HG03354 (cell line): ENCODE data around the gene TSTD2.
"Not testable (repeated sequence)": the region's sequence is repeated elsewhere in the genome, so short reads cannot be mapped to it uniquely, and the experiment has no call there.

ENCODE experiments used
- ATAC-seq: cut with Tn5 transposase; IDR thresholded peaks from one replicate; pipeline ENCODE4 v1.9.1; 2021; ENCODE audit warnings: mild to moderate bottlenecking; ENCODE audit not compliant: unreplicated experiment, poor library complexity, severe bottlenecking

Gene TSTD2

DNA sequence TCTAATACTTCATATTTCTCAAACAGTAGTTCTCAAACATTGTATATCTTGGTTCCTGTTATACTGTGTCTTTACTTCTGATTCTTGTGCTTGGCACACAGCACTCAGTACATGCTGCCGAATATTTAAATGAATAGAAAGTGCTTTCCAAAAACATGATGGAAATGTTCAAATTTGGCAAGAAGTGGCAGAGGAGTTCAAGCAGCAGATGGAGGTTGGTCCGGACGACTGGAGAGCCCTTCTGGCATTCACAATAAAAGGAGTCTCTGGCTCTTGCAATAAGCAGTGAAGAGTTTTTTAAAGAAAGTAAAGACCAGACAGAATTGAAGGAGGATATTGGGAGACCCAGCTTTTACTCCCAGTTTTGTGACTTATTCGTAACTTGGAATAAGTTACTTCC, 36.3 kb downstream of the TSTD2 start:
- ATAC-seq: no peak

DNA sequence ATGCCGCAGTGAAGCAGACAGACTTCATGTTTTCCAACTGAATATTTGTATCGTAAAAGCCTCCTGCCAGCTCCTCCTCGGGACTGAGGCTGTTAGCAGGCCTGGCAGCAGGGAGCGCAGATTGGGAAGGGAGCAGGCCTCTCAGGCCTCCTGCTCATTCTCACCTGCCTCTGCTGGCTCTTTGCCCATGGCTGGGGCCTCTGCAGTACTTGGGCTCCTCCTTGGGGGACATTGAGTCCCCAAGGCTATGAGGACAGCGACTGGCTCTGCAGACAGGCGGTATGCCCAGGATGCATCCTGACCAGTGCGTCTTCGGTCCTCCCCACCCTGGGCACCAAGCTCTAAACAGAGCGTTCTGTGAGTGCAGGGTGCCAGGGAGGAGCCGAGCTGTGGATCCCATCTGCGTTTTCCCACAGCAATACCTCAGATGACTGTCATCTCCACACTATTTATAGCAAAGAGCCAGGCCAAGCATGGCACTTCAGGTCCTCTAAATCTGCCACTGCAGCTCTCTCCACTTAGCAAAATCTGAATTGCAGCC, 38.7 kb downstream of the TSTD2 start:
- no peak for ATAC-seq

DNA sequence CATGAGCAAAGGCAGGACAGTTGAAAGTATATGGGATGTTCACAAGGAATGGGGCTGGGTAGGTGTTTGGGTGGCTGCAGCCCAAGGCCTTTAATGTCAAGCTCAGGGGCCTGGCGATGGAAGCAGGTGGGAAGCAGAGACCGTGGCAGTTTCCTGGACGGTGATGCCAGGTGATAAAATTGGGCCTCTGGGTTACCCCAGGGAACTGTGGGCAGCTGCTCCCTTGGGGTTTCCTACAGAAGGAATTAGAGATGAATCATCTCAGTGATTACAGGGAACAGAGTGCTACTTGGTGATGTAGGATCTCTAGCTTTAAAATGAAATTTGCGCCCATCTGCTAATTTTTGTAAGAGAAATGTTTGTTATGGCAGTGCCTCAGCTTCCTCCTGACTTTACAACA, 39.2 kb downstream of the TSTD2 start:
- ATAC-seq: no peak

DNA sequence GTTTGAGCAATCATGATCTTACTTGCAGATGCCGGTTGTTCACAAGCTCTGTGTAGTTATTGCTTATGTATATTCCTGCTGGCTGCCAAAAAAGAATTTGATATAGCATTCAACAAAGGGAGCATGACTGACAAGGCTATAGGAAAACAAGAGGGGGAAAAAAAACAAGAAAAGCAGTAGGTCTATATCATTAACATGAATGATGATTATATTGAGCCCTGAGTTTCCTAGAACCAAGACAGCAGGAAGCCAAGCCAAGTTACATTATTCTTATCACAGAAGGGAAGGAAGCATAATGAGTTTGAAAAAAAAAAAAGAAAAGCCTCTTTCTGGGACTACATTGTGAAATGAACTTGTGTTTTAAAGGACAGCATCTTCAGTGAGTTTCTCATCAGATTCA, 41.0 kb downstream of the TSTD2 start:
- ATAC-seq: no peak

DNA sequence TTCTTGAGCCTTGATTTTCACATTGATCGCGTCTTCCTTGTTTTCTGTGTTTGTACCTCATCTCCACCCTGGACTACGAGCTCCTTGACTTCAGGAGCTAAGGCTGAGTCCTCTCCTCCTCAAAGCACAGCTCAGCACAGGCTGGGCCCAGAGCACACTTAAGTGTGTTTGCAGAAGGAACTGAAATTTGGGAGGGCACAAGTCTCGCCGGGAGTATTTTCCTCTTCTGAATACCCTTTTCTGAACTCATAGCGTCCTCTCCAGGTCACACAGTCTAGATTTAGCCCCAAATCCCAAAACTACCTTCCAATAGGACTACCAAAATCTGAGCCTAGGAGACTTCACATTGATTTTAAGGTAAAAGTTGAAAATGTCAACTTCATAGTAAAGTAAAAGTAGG, 41.6 kb downstream of the TSTD2 start:
- ATAC-seq: no peak

DNA sequence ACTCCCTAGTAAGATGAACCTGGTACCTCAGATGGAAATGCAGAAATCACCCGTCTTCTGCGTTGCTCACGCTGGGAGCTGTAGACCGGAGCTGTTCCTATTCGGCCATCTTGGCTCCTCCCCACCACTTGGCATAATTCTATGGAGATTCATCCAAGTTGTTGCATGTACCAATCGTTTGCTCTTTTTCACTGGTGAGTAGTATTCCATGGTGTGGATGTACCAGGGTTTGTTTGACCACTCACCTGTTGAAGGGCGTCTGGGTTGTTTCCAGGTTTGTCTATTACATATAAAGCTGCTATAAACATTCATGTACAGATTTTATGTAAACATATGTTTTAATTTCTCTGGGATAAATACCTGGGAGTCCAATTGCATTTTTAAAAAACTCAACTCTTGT, 46.3 kb downstream of the TSTD2 start:
- not testable (repeated sequence) for ATAC-seq

DNA sequence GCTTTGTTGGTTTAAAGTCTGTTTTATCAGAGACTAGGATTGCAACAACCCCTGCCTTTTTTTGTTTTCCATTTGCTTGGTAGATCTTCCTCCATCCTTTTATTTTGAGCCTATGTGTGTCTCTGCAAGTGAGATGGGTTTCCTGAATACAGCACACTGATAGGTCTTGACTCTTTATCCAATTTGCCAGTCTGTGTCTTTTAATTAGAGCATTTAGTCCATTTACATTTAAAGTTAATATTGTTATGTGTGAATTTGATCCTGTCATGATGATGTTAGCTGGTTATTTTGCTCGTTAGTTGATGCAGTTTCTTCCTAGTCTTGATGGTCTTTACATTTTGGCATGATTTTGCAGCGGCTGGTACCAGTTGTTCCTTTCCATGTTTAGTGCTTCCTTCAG, 48.4 kb downstream of the TSTD2 start:
- ATAC-seq: not testable (repeated sequence)

GRCh38 chr9:97581590-97581989, 51.6 kb downstream of the TSTD2 start:
- ATAC-seq: not testable (repeated sequence)

DNA sequence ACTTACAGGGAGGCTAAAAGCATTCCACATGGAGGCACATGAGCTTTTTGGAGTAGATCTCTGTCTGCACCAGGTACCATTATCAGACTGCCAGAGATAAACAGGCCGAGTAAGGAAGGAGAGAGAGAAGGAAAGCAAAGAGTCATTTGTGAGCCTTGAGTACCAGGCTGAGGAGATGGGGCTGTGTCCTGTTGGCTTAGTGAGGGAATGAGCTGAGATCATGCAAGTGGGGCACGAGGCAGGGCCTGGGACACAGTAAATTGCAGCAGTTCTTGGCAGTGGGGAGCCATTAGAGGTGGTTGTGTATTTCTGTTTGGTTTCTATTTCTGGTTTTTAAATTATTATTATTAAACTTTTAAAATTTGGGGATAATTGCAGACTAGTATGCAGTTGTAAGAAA, 53.3 kb downstream of the TSTD2 start:
- ATAC-seq: no peak

- ATAC-seq: no peak
Measured at GRCh38 chr9:97578846-97579245, 54.3 kb downstream of the TSTD2 start.

GRCh38 chr9:97577051-97577450, 56.1 kb downstream of the TSTD2 start:
- ATAC-seq: no peak

DNA sequence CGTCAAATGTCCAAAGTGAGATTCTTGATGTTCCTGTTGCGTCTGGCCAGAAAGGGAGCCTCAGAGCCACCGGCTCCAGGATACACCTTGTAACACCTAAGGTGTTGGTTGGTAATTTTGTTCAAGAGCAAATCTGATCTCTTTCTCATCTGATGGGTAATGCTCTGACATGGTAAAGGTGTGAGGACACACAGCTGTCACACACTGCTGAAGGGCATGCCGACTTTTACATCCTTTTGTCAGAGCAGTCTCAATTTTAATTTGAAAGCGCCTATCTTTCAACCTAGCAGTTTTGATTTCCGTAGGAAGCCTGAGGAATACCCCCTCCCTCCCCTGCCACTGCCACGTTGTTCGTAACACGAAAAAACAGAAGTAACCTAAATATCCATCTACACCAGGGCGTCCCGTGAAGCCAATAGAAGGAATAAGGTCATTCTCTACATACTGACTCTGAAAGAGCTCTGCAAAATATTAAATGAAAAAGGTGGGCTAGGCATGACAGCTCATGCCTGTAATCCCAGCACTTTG, 57.4 kb downstream of the TSTD2 start:
- ATAC-seq: no peak

DNA sequence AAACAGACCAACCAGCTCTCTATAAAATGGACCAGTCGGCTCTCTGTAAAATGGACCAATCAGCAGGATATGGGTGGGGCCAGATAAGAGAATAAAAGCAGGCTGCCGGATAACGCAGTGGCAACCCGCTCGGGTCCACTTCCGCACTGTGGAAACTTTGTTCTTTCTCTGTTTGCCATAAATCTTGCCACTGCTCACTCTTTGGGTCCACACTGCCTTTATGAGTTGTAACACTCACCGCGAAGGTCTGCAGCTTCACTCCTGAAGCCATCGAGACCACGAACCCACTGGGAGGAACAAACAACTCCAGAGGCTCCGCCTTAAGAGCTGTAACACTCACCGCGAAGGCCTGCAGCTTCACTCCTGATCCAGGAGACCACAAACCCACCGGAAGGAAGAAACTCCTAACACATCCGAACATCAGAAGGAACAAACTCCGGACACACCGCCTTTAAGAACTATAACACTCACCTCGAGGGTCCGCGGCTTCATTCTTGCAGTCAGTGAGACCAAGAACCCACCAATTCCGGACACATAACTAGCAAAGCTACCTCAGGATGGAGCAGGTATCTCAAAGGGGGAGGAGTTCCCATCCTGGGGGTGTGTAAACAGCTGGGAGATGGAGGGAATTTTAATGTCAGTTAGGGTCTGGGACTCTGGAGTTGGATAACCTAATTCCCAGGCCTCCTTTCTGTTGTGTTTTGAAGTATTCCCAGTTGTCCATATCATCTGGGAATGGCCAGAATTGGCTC, 58.1 kb downstream of the TSTD2 start:
- not testable (repeated sequence) for ATAC-seq

DNA sequence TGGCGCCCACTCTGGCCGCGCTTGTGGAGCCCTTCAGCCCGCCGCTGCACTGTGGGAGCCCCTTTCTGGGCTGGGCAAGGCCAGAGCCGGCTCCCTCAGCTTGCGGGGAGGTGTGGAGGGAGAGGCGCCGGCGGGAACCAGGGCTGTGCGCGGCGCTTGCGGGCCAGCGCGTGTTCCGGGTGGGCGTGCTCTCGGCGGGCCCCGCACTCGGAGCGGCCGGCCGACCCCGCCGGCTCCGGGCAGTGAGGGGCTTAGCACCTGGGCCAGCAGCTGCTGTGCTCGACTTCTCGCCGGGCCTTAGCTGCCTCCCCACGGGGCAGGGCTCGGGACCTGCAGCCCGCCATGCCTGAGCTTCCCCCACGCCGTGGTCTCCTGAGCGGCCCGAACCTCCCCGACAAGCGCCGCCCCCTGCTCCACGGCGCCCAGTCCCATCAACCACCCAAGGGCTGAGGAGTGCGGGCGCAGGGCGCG, 59.0 kb downstream of the TSTD2 start:
- not testable (repeated sequence) for ATAC-seq

- no peak for ATAC-seq
Measured at GRCh38 chr9:97573482-97574073, 59.6 kb downstream of the TSTD2 start.

DNA sequence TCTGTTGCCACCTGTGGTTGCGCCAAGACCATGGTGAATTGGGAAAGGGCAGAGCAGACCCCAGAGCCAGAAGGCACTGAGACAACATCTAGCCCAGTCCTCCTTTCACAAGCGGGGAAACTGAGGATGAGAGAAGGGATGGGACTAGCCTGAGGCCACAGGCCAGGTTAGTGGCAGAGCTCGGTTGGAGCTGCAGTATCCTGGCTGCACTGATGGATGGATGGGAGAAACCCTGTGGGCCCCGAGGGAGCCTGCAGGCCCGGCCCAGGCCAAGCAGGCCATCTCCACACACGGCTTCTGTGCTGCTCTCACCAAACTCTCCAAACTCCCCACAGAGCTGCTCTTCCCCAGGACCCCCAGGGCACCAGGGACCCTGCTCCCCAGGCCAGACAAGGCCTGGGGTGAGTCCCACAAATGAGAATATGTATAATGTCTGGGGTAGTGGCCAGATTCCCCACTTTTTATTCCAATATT, 60.2 kb downstream of the TSTD2 start:
- no peak for ATAC-seq

DNA sequence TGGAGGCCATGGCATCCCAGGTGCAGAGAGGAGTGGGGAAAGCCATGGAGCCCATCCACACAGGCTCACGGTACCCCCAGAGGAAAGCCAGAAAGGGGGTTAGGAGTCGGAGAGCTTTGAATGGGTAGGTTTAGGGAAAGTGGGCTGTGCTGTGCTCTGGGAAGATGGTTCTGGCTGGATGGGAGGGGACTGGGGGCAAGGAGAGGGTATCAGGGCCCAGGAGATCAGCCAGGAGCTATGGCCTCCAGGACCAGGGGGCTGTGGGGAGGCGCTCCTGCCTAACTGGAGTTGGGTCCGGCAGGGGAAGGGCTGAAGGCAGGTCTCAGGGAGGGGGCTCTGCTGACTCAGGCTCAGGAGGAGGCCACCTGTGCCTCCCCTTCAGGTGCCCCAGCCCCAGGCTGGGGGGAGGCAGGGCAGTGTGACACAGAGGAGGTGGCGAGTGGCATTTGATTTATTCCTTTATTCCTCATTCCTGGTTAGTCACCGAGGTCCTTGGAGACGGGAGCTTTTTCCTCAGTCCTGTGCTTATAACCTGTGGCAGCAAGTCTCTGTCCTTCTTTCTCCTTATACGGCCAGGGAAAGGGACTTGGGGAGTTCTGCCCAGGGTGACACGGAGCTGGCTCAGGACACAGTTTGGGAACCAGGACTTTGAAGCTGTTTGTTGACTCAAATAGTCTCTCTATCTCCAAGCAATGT, 60.8 kb downstream of the TSTD2 start:
- ATAC-seq: no peak

GRCh38 chr9:97571664-97572063, 61.5 kb downstream of the TSTD2 start:
- no peak for ATAC-seq

DNA sequence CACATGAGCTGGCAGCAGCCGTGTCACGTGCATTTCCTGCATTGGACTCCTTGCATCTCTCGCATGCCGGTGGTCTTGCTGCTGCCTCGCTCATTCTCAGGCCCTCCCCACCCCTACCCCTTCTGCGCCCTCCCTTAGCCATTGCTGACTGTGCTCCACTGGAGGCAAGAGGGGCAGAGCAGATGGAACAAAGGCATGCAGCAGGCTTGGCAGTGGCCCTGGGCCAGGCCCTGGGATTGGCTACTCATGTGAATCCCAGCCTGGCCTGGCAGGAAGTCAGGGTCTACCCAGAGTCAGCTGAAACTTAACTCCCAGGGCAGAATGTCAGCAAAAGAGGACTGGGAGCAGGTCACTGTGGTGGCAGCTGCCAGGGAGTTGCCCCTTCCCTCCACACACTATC, 62.3 kb downstream of the TSTD2 start:
- ATAC-seq: no peak
